Bronchial epithelial cell (primary cell): ENCODE results near the gene C10orf143. TPM values are rescaled to one million over a fixed set of nuclear protein-coding genes. Genes with fewer than 3 reads are reported as not detected.

Source experiments
- DNase-seq: peaks from one replicate; pipeline ENCODE4 v3.0.0-alpha.2; 2010; ENCODE audit warnings: low read depth
- FAIRE-seq: peaks from 2 replicates; lab custom pipeline; 2011; peaks lifted over from hg19 to GRCh38; lab: Jason Lieb, UNC
- H3K27me3 ChIP-seq: 2 replicates; pipeline ENCODE4 v1.5.1; 2011; ENCODE audit warnings: low read length; ENCODE audit not compliant: control insufficient read depth, insufficient read depth
- H3K36me3 ChIP-seq: 2 replicates; pipeline ENCODE4 v1.5.1; 2011; ENCODE audit warnings: low read length; ENCODE audit not compliant: control insufficient read depth, insufficient read depth
- H3K4me3 ChIP-seq: 2 replicates; pipeline ENCODE4 v1.5.1; 2011; ENCODE audit warnings: mild to moderate bottlenecking, low read depth, low read length, control low read depth
- CTCF ChIP-seq: IDR thresholded peaks from 2 replicates; pipeline ENCODE4 v1.5.1; 2011; ENCODE audit warnings: mild to moderate bottlenecking, moderate library complexity, low read length, control low read depth, inconsistent platforms; ENCODE audit not compliant: insufficient read depth, severe bottlenecking
- total RNA-seq: library from RNA; depleted of rRNA; stranded (reverse); fragments of >200 nt; gene quantifications from 2 replicates; pipeline ENCODE4 v1.2.1, GENCODE V29; 2014

C10orf143 gene
- total RNA-seq, 1 donor from 2014 or later: 0.26 TPM

GRCh38 chr10:130049987-130050386 is 60.6 kb downstream of the C10orf143 start:
- Histone ChIP-seq H3K4me3 (no peak overlapping the region), H3K27me3 (no peaks in the 10 kb centered on the region), H3K36me3 (no peaks in the 10 kb centered on the region)
- no peak for DNase-seq
- no peak for FAIRE-seq
- no peak for TF ChIP-seq CTCF

- TF ChIP-seq CTCF: no peak
- no peak for FAIRE-seq
- H3K36me3 ChIP-seq: no peaks in the 10 kb centered on the region
- no peaks in the 10 kb centered on the region for H3K27me3 ChIP-seq
- DNase-seq: no peak
- H3K4me3 ChIP-seq: no peak overlapping the region
These were observed 61.4 kb downstream of the C10orf143 start for GRCh38 chr10:130049244-130049643.

- no peak for FAIRE-seq
These were observed 62.5 kb downstream of the C10orf143 start for GRCh38 chr10:130048081-130048480.

GRCh38 chr10:130047336-130047735 is 63.3 kb downstream of the C10orf143 start:
- Histone ChIP-seq H3K4me3 (no peak overlapping the region), H3K27me3 (no peaks in the 10 kb centered on the region), H3K36me3 (no peaks in the 10 kb centered on the region)
- FAIRE-seq (no peak), DNase-seq (no peak)
- no peak for TF ChIP-seq CTCF

More at GRCh38 chr10:130048081-130048480, 62.5 kb downstream of the C10orf143 start:
- Histone ChIP-seq H3K4me3 (no peak overlapping the region), H3K36me3 (no peaks in the 10 kb centered on the region), H3K27me3 (no peaks in the 10 kb centered on the region)
- no peak for DNase-seq
- no peak for TF ChIP-seq CTCF

GRCh38 chr10:130046591-130046990 is 64.0 kb downstream of the C10orf143 start:
- DNase-seq (no peak), FAIRE-seq (no peak)
- Histone ChIP-seq H3K36me3 (no peaks in the 10 kb centered on the region), H3K27me3 (no peaks in the 10 kb centered on the region), H3K4me3 (no peak overlapping the region)
- no peak for TF ChIP-seq CTCF

- Histone ChIP-seq H3K36me3 (no peaks in the 10 kb centered on the region), H3K27me3 (no peaks in the 10 kb centered on the region), H3K4me3 (no peak overlapping the region)
- FAIRE-seq (no peak), DNase-seq (no peak)
- TF ChIP-seq CTCF: no peak
These were observed 64.8 kb downstream of the C10orf143 start for GRCh38 chr10:130045801-130046321.
